Pancreas (tissue), 10 donors: Measurements from ENCODE around the gene ANKIB1. TPM values are rescaled to one million over a fixed set of nuclear protein-coding genes. Genes with fewer than 3 reads are reported as not detected.

Experiments
- ATAC-seq, 4 donors: fragments of 200-7000 bp; cut with Tn5 transposase; one replicate each; pipeline versions ENCODE4 v1.8.0 to v1.9.1; 2020; ENCODE audit warnings: mild to moderate bottlenecking in 4 of 4, moderate library complexity in 4 of 4
- DNase-seq, 6 donors: peaks; one replicate each; pipeline ENCODE4 v3.0.0-alpha.2; 2020
- FAIRE-seq: peaks from 2 replicates; lab custom pipeline; 2012; peaks lifted over from hg19 to GRCh38; lab: Jason Lieb, UNC
- H3K27ac ChIP-seq, 4 donors: fragments of 200-600 bp; sonication (generic); 1 replicate in 3 of 4; 2 replicates in 1 of 4; pipeline versions ENCODE4 v1.5.0 to v1.8.0; 2020
- H3K27me3 ChIP-seq, 4 donors: fragments of 200-600 bp; one replicate each; pipeline ENCODE4 v1.8.0; 2021
- H3K36me3 ChIP-seq, 3 donors: fragments of 200-600 bp; sonication (generic) in 1 of 3; one replicate each; pipeline versions ENCODE4 v1.5.0 to v1.8.0; 2020 to 2021
- H3K4me1 ChIP-seq, 3 donors: fragments of 200-600 bp; one replicate each; pipeline ENCODE4 v1.8.0; 2021
- H3K4me3 ChIP-seq, 4 donors: fragments of 200-600 bp; sonication (generic) in 2 of 4; one replicate each; pipeline versions ENCODE4 v1.5.0 to v1.8.0; 2020 to 2021
- H3K9me3 ChIP-seq, 4 donors: fragments of 200-600 bp; one replicate each; pipeline ENCODE4 v1.8.0; 2021
- WGBS, 2 donors: extraction: QIAGEN DNeasy Blood & Tissue Kit; methylation state at CpG; one replicate each; pipeline ENCODE4 v1.1.7; 2013; 5-methylcytosine and 5-hydroxymethylcytosine counted together
- intact Hi-C, 3 donors: fragments of 100-400 bp; cut with DNase I; formaldehyde crosslinking; loops; one replicate each; pipeline versions ENCODE4 v1.11.1 to v1.14.2; 2022
- polyA plus RNA-seq, 2 donors: library from polyadenylated mRNA; stranded (reverse); fragments of 200-250 nt; gene quantifications; one replicate each; pipeline ENCODE4 v1.2.3, GENCODE V29; 2013
- total RNA-seq, 6 donors: library from RNA; stranded (reverse); fragmentation: NEBNext Ultra II Directional in 4 of 6; extraction: Animal tissue kit (Norgen Biotek cat#: 25700) in 4 of 6; gene quantifications; one replicate each; pipeline versions ENCODE4 v1.2.1 to v1.2.4, GENCODE V29; 2021 to 2023
- TF ChIP-seq, protein P1 (sequence below), 4 donors: fragments of 200-600 bp; sonication (generic) in 3 of 4; IDR thresholded peaks; one replicate each; pipeline versions ENCODE4 v1.5.0 to v1.8.0; 2021; ENCODE audit warnings: antibody characterized with exemption in 4 of 4
- donor health status: healthy with polysubstance abuse.
- donor health status: DM: no; HTN: no; CAD: no; lungs with moderate emphysema.
- donor health status: DM: no; HTN: no; CAD: no.
- donor health status: control.
- donor health status: control.
- donor health status: Bipolar disorder and iron deficiency.
- donor health status: DM: yes; HTN: yes; CAD: no.
- donor health status: DM: no; HTN: no; CAD: no.
- donor health status: DM: no; HTN: no; CAD: no.
- donor health status: DM: yes; HTN: yes; CAD: no.

Gene ANKIB1
- total and polyA plus RNA-seq, 8 donors = 7.7 to 36.5 (median 20.8) TPM

DNA sequence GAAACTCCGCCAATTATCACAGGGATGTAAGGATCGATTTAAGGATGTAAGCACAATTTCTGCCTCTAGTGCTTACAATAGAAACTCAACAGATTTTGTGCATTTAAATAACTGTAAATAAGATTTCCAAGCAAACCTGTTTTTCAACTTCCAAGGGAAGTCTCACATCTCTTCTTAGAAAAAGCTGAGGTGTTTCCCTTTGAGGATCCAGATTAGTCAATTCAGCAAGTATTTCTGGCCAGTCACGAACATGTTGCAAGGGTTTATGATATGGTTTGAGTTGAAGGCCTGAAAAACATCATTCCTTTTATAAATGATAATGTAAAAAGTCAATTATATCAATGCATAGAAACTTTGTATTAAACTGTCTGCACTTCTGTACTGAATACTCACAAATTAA lies 24.0 kb upstream of the ANKIB1 start:
- H3K36me3 ChIP-seq = peaks cover 0 to 53% (median 18%) of the 10 kb centered on the region in 3 donors
- TF ChIP-seq, protein P1, sequence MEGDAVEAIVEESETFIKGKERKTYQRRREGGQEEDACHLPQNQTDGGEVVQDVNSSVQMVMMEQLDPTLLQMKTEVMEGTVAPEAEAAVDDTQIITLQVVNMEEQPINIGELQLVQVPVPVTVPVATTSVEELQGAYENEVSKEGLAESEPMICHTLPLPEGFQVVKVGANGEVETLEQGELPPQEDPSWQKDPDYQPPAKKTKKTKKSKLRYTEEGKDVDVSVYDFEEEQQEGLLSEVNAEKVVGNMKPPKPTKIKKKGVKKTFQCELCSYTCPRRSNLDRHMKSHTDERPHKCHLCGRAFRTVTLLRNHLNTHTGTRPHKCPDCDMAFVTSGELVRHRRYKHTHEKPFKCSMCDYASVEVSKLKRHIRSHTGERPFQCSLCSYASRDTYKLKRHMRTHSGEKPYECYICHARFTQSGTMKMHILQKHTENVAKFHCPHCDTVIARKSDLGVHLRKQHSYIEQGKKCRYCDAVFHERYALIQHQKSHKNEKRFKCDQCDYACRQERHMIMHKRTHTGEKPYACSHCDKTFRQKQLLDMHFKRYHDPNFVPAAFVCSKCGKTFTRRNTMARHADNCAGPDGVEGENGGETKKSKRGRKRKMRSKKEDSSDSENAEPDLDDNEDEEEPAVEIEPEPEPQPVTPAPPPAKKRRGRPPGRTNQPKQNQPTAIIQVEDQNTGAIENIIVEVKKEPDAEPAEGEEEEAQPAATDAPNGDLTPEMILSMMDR (IDR thresholded peaks at IDR 0.05) = no peak

DNA sequence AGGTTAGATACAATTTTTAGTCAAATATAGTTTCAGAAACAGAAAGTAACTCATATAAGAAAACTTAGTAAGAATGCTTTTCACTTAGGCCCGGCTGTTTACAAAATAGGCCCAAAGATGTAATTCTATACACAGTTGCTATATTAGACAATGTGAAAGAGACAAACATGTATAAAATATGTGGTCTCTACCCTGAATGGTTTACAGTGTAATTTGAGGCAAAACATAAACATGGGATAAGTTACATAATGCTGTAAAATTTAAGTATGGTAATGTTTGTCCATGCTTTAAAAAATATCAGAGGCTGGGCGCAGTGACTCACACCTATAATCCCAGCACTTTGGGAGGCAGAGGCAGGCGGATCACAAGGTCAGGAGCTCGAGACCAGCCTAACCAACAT lies 18.8 kb upstream of the ANKIB1 start:
- no peak overlapping the region for H3K4me3 ChIP-seq
- FAIRE-seq = no peak
- 92 to 96% methylated on average over 4 of the region's 4 CpGs for WGBS, 2 donors
- no peak for DNase-seq
- H3K4me1 ChIP-seq = no peaks in the 10 kb centered on the region
- H3K27ac ChIP-seq = no peak overlapping the region
- no peak for ATAC-seq
- no peaks in the 10 kb centered on the region for H3K27me3 ChIP-seq
- TF ChIP-seq, protein P1 (IDR thresholded peaks at IDR 0.05) = no peak
- H3K9me3 ChIP-seq = no peaks in the 10 kb centered on the region
- peaks cover 0 to 26% (median 3%) of the 10 kb centered on the region in 3 donors for H3K36me3 ChIP-seq
- intact Hi-C loops = no loop called here

More for the DNA sequence above, 24.0 kb upstream of the ANKIB1 start:
- FAIRE-seq = no peak
- Histone ChIP-seq H3K27ac (no peak overlapping the region), H3K27me3 (no peaks in the 10 kb centered on the region), H3K4me1 (no peaks in the 10 kb centered on the region), H3K9me3 (no peaks in the 10 kb centered on the region), H3K4me3 (no peak overlapping the region)
- intact Hi-C loops = no loop called here
- 94 to 97% methylated on average over 3 of the region's 3 CpGs for WGBS, 2 donors
- no peak for DNase-seq
- ATAC-seq = no peak

DNA sequence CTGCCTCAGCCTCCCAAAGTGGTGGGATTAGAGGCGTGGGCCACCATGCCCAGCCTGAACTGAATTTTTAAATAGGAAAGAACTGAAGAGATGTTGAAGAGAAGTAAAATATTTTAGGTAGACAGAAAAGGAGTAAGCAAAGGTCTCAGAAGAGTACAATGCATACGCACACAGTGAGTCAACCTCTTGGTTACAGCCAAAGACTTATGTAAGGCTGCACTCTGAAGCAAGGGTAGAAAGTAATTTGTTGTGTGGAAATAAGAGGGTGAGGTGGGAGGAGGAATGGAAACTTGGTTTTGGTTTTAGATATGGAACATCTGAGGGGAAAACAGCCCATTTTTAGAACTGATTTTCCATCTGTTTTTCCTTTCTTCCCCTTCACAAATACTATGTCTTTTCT lies 17.7 kb upstream of the ANKIB1 start:
- no peak for FAIRE-seq
- H3K9me3 ChIP-seq = no peaks in the 10 kb centered on the region

DNA sequence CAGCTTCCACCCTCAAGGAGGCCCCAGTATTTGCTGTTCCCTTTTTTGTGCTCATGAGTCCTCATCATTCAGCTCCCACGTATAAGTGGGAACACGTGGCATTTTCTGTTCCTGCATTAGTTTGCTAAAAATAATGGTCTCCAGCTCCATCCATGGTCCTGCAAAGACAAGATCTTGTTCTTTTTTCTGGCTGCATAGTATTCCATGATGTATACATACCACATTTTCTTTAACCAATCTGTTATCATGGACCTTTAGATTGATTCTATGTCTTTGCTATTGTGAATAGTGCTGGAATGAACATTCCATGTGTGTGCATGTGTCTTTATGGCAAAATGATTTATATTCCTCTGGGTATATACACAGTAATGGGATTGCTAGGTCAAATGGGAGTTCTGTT lies 17.0 kb upstream of the ANKIB1 start:
- no peak for DNase-seq
- peaks cover 0 to 13% (median 3%) of the 10 kb centered on the region in 3 donors for H3K36me3 ChIP-seq
- FAIRE-seq = no peak

More for the DNA sequence above, 17.7 kb upstream of the ANKIB1 start:
- Histone ChIP-seq H3K4me3 (no peak overlapping the region), H3K4me1 (no peaks in the 10 kb centered on the region), H3K27me3 (no peaks in the 10 kb centered on the region), H3K27ac (no peak overlapping the region), H3K36me3 (peaks cover 0 to 16% (median 3%) of the 10 kb centered on the region in 3 donors)
- no peak for DNase-seq
- TF ChIP-seq, protein P1 (IDR thresholded peaks at IDR 0.05) = no peak
- intact Hi-C loops = no loop called here
- no peak for ATAC-seq
- 98 to 100% methylated on average over 2 of the region's 2 CpGs for WGBS, 2 donors

DNA sequence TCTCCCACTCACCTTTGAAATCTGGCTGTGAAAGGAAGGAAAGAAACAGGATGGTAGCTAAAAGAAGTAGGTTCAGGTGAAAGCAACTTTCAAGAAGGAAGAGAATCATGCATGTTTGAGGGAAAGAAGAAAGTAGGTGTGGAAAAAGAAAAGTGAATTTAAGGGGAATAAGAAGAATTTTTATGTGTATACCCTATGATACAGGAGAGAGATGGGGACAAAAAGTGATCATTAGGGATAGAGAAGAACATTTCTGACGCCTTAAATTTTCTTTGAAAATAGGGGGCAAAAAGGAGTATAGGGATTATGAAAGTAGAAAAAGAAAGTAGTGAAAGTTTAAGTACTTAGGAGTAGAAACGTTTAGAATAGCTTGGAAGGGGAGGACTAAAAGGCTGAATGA lies 15.2 kb upstream of the ANKIB1 start:
- TF ChIP-seq, protein P1 (IDR thresholded peaks at IDR 0.05) = no peak
- H3K9me3 ChIP-seq = no peaks in the 10 kb centered on the region
- 79 to 83% methylated on average over 2 of the region's 2 CpGs for WGBS, 2 donors
- H3K4me1 ChIP-seq = no peaks in the 10 kb centered on the region
- H3K36me3 ChIP-seq = peaks cover 0 to 17% (median 6%) of the 10 kb centered on the region in 3 donors
- no peak overlapping the region for H3K27ac ChIP-seq
- FAIRE-seq = no peak
- DNase-seq = no peak
- ATAC-seq = no peak
- intact Hi-C loops = no loop called here
- H3K4me3 ChIP-seq = no peak overlapping the region
- H3K27me3 ChIP-seq = no peaks in the 10 kb centered on the region

More for the DNA sequence above, 17.0 kb upstream of the ANKIB1 start:
- Histone ChIP-seq H3K4me3 (no peak overlapping the region), H3K27me3 (no peaks in the 10 kb centered on the region), H3K27ac (no peak overlapping the region), H3K4me1 (no peaks in the 10 kb centered on the region), H3K9me3 (no peaks in the 10 kb centered on the region)
- no peak for ATAC-seq
- TF ChIP-seq, protein P1 (IDR thresholded peaks at IDR 0.05) = no peak
- WGBS, 2 donors = 94 to 98% methylated on average over 2 of the region's 2 CpGs
- intact Hi-C loops = no loop called here
